RPMI8226 (cell line): ENCODE results near the gene TAS2R60.
"Not testable (repeated sequence)": the region's sequence is repeated elsewhere in the genome, so short reads cannot be mapped to it uniquely, and the experiment has no call there.

ENCODE experiments used
- DNase-seq: peaks from one replicate; pipeline ENCODE4 v3.0.0-alpha.2; 2015

The TAS2R60 gene

DNA sequence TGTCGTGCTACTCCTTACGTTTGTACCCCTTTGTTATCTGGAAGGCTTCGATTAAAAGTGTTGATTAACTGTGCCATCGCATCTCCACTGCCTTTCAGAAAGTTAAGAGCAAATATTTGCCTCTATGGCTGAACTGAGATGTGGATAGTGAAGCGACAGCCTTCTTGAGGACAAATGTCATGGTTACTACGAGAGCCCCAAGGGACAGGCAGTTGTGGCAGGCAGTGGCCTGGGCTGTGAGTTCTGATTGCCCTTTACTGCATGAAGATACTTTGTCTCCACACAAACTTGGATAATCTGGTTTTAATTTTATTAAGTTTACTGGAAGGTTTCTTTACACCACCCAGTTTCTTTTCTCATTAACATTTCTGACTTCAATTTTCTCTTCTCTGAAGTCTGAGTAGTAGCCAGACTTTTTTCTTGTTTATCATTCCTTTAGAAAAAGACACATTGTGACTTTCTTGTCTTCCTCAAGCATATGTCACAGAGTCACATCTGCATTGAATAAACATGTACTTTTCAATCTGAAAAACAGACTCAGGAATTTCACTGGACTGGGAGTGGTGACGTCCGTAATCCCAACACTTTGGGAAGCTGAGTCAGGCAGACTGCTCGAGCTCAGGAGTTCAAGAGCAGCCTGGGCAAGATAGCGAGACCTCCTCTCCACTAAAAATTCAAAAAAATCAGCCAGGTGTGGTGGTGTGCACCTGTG is 36.0 kb downstream of the TAS2R60 start:
- DNase-seq: no peak

DNA sequence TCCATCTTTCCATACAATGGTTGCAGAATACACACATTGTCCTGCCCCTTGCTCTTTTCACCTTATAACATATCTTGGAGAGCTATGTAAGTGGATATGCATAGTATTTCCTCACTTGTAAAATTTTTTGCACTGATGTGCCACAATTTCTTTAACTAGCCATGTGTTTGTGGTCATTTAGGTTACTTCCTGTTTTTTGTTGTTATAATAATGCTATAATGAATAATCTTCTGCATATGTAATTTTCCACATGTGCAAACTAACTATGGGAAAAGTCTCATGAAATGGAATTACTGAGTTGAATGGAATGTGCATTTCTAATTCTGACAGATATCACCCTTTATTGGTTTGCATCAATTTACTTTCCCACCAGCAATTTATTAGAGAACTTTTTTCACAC is 37.2 kb downstream of the TAS2R60 start:
- no peak for DNase-seq

GRCh38 chr7:143484119-143484518 is 40.9 kb downstream of the TAS2R60 start:
- DNase-seq: no peak

DNA sequence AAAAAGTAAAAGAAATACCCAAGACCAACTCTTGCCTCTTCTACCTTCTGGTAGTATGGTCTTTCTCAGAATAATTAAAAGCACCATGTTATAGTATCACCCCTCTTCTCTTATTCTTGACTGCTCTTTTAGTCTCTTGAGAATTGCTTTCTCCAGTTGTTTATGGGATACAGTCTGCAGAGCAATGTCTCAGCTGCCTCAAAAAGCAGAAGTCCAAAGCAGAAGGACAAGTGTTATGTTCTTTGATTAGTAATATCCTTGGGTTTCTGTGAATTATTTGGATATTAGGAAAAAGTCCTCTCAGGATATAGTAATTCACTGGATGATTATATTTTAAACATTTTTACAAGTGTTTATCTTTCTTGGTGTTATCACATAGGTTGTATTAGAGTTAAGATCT is 41.8 kb downstream of the TAS2R60 start:
- DNase-seq: no peak

- DNase-seq: no peak
Observed at GRCh38 chr7:143485500-143485899, 42.2 kb downstream of the TAS2R60 start.

DNA sequence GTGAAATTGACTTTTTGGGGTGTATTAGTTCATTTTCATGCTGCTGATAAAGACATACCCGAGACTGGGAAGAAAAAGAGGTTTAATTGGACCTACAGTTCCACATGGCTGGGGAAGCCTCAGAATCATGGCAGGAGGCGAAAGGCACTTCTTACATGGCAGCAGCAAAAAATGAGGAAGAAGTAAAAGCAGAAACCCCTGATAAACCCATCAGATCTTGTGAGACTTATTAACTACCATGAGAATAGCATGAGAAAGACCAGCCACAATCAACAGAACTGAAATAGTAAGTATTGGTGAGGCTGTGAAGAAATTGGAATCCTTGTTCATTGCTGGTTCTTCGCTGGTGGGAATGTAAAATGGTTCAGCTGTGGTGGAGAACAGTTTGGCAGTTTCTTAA is 43.0 kb downstream of the TAS2R60 start:
- not testable (repeated sequence) for DNase-seq

DNA sequence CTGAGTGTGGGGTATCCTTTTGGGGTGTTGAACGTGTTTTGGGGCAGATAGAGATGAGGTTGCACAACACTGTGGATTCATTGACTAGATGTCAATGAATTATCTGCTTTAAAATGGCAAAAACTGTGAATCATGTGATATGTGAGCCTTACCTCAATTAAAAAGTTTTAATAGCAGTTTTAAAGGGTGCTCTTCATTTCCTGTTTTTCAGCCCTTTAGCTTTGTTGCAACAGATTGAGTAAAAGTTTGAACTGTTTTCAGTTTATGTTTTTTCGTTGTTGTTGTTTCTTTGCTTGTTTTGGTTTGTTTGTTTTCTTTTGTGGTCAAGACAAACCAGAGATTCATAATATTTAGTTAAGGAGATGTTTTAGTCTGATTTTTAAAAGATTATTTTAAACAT is 43.8 kb downstream of the TAS2R60 start:
- no peak for DNase-seq

DNA sequence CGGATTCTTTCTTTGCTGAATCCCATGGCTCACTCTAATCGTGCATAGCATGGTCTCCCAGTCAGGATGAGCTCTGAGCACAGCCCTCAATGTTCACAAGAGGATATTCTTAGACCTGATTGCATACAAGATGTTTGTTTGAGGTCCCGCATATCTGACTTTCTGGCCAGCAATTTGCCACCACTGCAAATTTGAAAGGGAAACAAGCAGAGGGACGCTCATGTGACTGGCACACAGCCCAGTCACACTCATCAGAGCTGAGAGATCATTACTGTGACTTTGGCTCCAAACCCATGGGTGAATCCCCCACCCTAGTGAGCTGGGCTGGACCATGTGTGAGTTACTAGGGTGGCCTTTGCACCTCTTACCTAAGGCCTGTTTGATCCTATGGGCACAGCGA is 44.3 kb downstream of the TAS2R60 start:
- DNase-seq: peak; percentile 94

DNA sequence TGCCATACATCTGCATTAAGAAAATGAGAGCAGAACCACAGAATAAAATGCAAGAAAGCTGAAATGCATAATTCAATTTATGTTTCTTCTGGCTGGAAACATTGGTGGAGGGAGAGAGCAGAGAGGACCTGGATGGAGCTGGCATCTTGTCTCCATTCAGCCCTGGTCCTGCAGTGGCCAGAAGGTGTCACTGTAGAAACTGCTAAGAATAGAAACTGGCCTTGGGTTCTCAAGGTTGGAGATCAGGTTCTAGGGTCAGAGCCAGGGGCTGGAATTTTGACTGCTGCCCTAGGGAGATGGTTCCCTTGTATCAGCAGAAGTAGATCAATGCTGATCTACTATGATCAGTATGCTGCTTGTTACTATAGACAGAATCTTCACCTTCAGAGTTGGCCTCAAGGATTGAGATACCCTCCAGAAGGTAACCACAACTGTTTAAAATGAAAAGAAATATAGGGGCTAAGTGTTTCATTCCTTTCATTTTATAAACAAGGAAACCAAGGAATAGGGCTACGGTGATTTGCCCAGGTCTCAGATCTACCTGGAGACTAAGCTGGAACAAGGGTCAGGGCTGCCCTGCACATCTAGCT is 47.6 kb downstream of the TAS2R60 start:
- DNase-seq: peak; percentile 39

- DNase-seq: no peak
Observed at GRCh38 chr7:143492043-143492471, 48.8 kb downstream of the TAS2R60 start.

GRCh38 chr7:143492799-143493739 is 49.8 kb downstream of the TAS2R60 start:
- no peak for DNase-seq

DNA sequence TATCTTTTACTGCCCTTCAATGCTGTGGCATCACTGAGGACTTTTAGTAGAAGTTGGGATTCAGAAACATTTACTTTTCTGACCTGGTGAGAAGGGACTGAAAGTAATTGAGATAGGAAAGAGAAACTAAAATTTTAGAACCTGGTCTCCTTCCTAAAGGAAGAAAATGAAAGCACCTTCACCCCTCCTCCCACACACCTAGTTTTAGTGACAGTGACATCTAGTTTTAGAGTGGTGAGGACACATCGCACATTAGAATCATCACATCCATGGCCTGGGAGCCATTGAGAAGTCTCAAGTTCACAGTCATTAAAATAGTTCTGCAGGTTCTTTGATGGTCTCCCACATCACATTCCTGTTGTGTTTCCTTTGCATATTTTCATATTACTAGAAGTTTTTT is 50.5 kb downstream of the TAS2R60 start:
- peak; percentile 24 for DNase-seq
